ENCODE measurements around the gene CTDSP2.
A peak's percentile ranks its signal among the peaks of the same experiment; 100 is the strongest.

The CTDSP2 gene

GRCh38 chr12:57809425-57809824 is 37.1 kb downstream of the CTDSP2 start:
- H3K4me1 ChIP-seq (ENCODE audit: control insufficient read depth in 1 of 2, insufficient read depth in 2 of 2, low read length in 2 of 2) = peaks cover 0 to 2% of the 10 kb centered on the region in 2 donors
- no peaks in the 10 kb centered on the region for H3K9me3 ChIP-seq (ENCODE audit: control insufficient read depth in 1 of 2, low read length in 2 of 2)
- peaks cover 28 to 57% of the 10 kb centered on the region in 2 donors for H3K36me3 ChIP-seq (ENCODE audit: control insufficient read depth in 1 of 2, insufficient read depth in 2 of 2, low read length in 2 of 2)
- no peak overlapping the region for H3K4me3 ChIP-seq (ENCODE audit: low read depth in 1 of 2, low read length in 2 of 2)
- no peak overlapping the region for H3K27ac ChIP-seq (ENCODE audit: low read length)
- H3K27me3 ChIP-seq (ENCODE audit: low read depth, low read length) = no peaks in the 10 kb centered on the region

- Histone ChIP-seq H3K4me1 (ENCODE audit: control insufficient read depth in 1 of 2, insufficient read depth in 2 of 2, low read length in 2 of 2) (peaks cover 0 to 3% of the 10 kb centered on the region in 2 donors), H3K27me3 (ENCODE audit: low read depth, low read length) (no peaks in the 10 kb centered on the region), H3K36me3 (ENCODE audit: control insufficient read depth in 1 of 2, insufficient read depth in 2 of 2, low read length in 2 of 2) (peaks cover 33 to 57% of the 10 kb centered on the region in 2 donors), H3K4me3 (ENCODE audit: low read depth in 1 of 2, low read length in 2 of 2) (no peak overlapping the region), H3K9me3 (ENCODE audit: control insufficient read depth in 1 of 2, low read length in 2 of 2) (no peaks in the 10 kb centered on the region), H3K27ac (ENCODE audit: low read length) (no peak overlapping the region)
These were observed 38.2 kb downstream of the CTDSP2 start for GRCh38 chr12:57808351-57808750.

- H3K4me1 ChIP-seq (ENCODE audit: control insufficient read depth in 1 of 2, insufficient read depth in 2 of 2, low read length in 2 of 2) = peaks cover 0 to 3% of the 10 kb centered on the region in 2 donors
- no peak overlapping the region for H3K4me3 ChIP-seq (ENCODE audit: low read depth in 1 of 2, low read length in 2 of 2)
- H3K27ac ChIP-seq (ENCODE audit: low read length) = no peak overlapping the region
- peaks cover 42 to 60% of the 10 kb centered on the region in 2 donors for H3K36me3 ChIP-seq (ENCODE audit: control insufficient read depth in 1 of 2, insufficient read depth in 2 of 2, low read length in 2 of 2)
- H3K27me3 ChIP-seq (ENCODE audit: low read depth, low read length) = no peaks in the 10 kb centered on the region
- no peaks in the 10 kb centered on the region for H3K9me3 ChIP-seq (ENCODE audit: control insufficient read depth in 1 of 2, low read length in 2 of 2)
These were observed 39.2 kb downstream of the CTDSP2 start for GRCh38 chr12:57807285-57807684.

GRCh38 chr12:57806677-57807076 is 39.9 kb downstream of the CTDSP2 start:
- H3K27me3 ChIP-seq (ENCODE audit: low read depth, low read length) = no peaks in the 10 kb centered on the region
- peaks cover 0 to 3% of the 10 kb centered on the region in 2 donors for H3K4me1 ChIP-seq (ENCODE audit: control insufficient read depth in 1 of 2, insufficient read depth in 2 of 2, low read length in 2 of 2)
- H3K4me3 ChIP-seq (ENCODE audit: low read depth in 1 of 2, low read length in 2 of 2) = no peak overlapping the region
- peaks cover 43 to 66% of the 10 kb centered on the region in 2 donors for H3K36me3 ChIP-seq (ENCODE audit: control insufficient read depth in 1 of 2, insufficient read depth in 2 of 2, low read length in 2 of 2)
- no peak overlapping the region for H3K27ac ChIP-seq (ENCODE audit: low read length)
- no peaks in the 10 kb centered on the region for H3K9me3 ChIP-seq (ENCODE audit: control insufficient read depth in 1 of 2, low read length in 2 of 2)

- Histone ChIP-seq H3K27ac (ENCODE audit: low read length) (no peak overlapping the region), H3K9me3 (ENCODE audit: control insufficient read depth in 1 of 2, low read length in 2 of 2) (no peaks in the 10 kb centered on the region), H3K36me3 (ENCODE audit: control insufficient read depth in 1 of 2, insufficient read depth in 2 of 2, low read length in 2 of 2) (peaks cover 37 to 67% of the 10 kb centered on the region in 2 donors), H3K4me1 (ENCODE audit: control insufficient read depth in 1 of 2, insufficient read depth in 2 of 2, low read length in 2 of 2) (peaks cover 0 to 3% of the 10 kb centered on the region in 2 donors), H3K4me3 (ENCODE audit: low read depth in 1 of 2, low read length in 2 of 2) (no peak overlapping the region), H3K27me3 (ENCODE audit: low read depth, low read length) (no peaks in the 10 kb centered on the region)
These were observed 43.1 kb downstream of the CTDSP2 start for GRCh38 chr12:57803319-57803893.

GRCh38 chr12:57802607-57803006 is 43.9 kb downstream of the CTDSP2 start:
- no peak overlapping the region for H3K27ac ChIP-seq (ENCODE audit: low read length)
- no peak overlapping the region for H3K4me3 ChIP-seq (ENCODE audit: low read depth in 1 of 2, low read length in 2 of 2)
- H3K4me1 ChIP-seq (ENCODE audit: control insufficient read depth in 1 of 2, insufficient read depth in 2 of 2, low read length in 2 of 2) = peaks cover 0 to 3% of the 10 kb centered on the region in 2 donors
- peaks cover 31 to 64% of the 10 kb centered on the region in 2 donors for H3K36me3 ChIP-seq (ENCODE audit: control insufficient read depth in 1 of 2, insufficient read depth in 2 of 2, low read length in 2 of 2)
- H3K9me3 ChIP-seq (ENCODE audit: control insufficient read depth in 1 of 2, low read length in 2 of 2) = no peaks in the 10 kb centered on the region
- no peaks in the 10 kb centered on the region for H3K27me3 ChIP-seq (ENCODE audit: low read depth, low read length)

GRCh38 chr12:57800965-57801364 is 45.6 kb downstream of the CTDSP2 start:
- H3K27ac ChIP-seq (ENCODE audit: low read length) = no peak overlapping the region
- H3K4me1 ChIP-seq (ENCODE audit: control insufficient read depth in 1 of 2, insufficient read depth in 2 of 2, low read length in 2 of 2) = peaks cover 0 to 3% of the 10 kb centered on the region in 2 donors
- H3K9me3 ChIP-seq (ENCODE audit: control insufficient read depth in 1 of 2, low read length in 2 of 2) = no peaks in the 10 kb centered on the region
- H3K4me3 ChIP-seq (ENCODE audit: low read depth in 1 of 2, low read length in 2 of 2) = no peak overlapping the region
- H3K36me3 ChIP-seq (ENCODE audit: control insufficient read depth in 1 of 2, insufficient read depth in 2 of 2, low read length in 2 of 2) = peaks cover 45 to 65% of the 10 kb centered on the region in 2 donors
- H3K27me3 ChIP-seq (ENCODE audit: low read depth, low read length) = no peaks in the 10 kb centered on the region

GRCh38 chr12:57797933-57798332 is 48.6 kb downstream of the CTDSP2 start:
- H3K27ac ChIP-seq (ENCODE audit: low read length) = no peak overlapping the region
- no peaks in the 10 kb centered on the region for H3K4me1 ChIP-seq (ENCODE audit: control insufficient read depth in 1 of 2, insufficient read depth in 2 of 2, low read length in 2 of 2)
- no peaks in the 10 kb centered on the region for H3K27me3 ChIP-seq (ENCODE audit: low read depth, low read length)
- H3K4me3 ChIP-seq (ENCODE audit: low read depth in 1 of 2, low read length in 2 of 2) = no peak overlapping the region
- H3K9me3 ChIP-seq (ENCODE audit: control insufficient read depth in 1 of 2, low read length in 2 of 2) = no peaks in the 10 kb centered on the region
- H3K36me3 ChIP-seq (ENCODE audit: control insufficient read depth in 1 of 2, insufficient read depth in 2 of 2, low read length in 2 of 2) = peaks cover 49 to 86% of the 10 kb centered on the region in 2 donors

- Histone ChIP-seq H3K4me1 (ENCODE audit: control insufficient read depth in 1 of 2, insufficient read depth in 2 of 2, low read length in 2 of 2) (no peaks in the 10 kb centered on the region), H3K27ac (ENCODE audit: low read length) (no peak overlapping the region), H3K27me3 (ENCODE audit: low read depth, low read length) (no peaks in the 10 kb centered on the region), H3K4me3 (ENCODE audit: low read depth in 1 of 2, low read length in 2 of 2) (no peak overlapping the region), H3K9me3 (ENCODE audit: control insufficient read depth in 1 of 2, low read length in 2 of 2) (no peaks in the 10 kb centered on the region), H3K36me3 (ENCODE audit: control insufficient read depth in 1 of 2, insufficient read depth in 2 of 2, low read length in 2 of 2) (peaks cover 48 to 86% of the 10 kb centered on the region in 2 donors)
These were observed 49.5 kb downstream of the CTDSP2 start for GRCh38 chr12:57796996-57797395.

- H3K4me1 ChIP-seq (ENCODE audit: control insufficient read depth in 1 of 2, insufficient read depth in 2 of 2, low read length in 2 of 2) = no peaks in the 10 kb centered on the region
- peaks cover 48 to 74% of the 10 kb centered on the region in 2 donors for H3K36me3 ChIP-seq (ENCODE audit: control insufficient read depth in 1 of 2, insufficient read depth in 2 of 2, low read length in 2 of 2)
- H3K9me3 ChIP-seq (ENCODE audit: control insufficient read depth in 1 of 2, low read length in 2 of 2) = no peaks in the 10 kb centered on the region
- H3K27me3 ChIP-seq (ENCODE audit: low read depth, low read length) = no peaks in the 10 kb centered on the region
- no peak overlapping the region for H3K4me3 ChIP-seq (ENCODE audit: low read depth in 1 of 2, low read length in 2 of 2)
- H3K27ac ChIP-seq (ENCODE audit: low read length) = no peak overlapping the region
These were observed 51.2 kb downstream of the CTDSP2 start for GRCh38 chr12:57795354-57795753.

- Histone ChIP-seq H3K27ac (ENCODE audit: low read length) (no peak overlapping the region), H3K4me1 (ENCODE audit: control insufficient read depth in 1 of 2, insufficient read depth in 2 of 2, low read length in 2 of 2) (no peaks in the 10 kb centered on the region), H3K36me3 (ENCODE audit: control insufficient read depth in 1 of 2, insufficient read depth in 2 of 2, low read length in 2 of 2) (peaks cover 39 to 60% of the 10 kb centered on the region in 2 donors), H3K4me3 (ENCODE audit: low read depth in 1 of 2, low read length in 2 of 2) (no peak overlapping the region), H3K9me3 (ENCODE audit: control insufficient read depth in 1 of 2, low read length in 2 of 2) (no peaks in the 10 kb centered on the region), H3K27me3 (ENCODE audit: low read depth, low read length) (no peaks in the 10 kb centered on the region)
These were observed 52.6 kb downstream of the CTDSP2 start for GRCh38 chr12:57793920-57794319.

- peak overlapping the region in 1 of 2 donors; percentile 87 for H3K4me3 ChIP-seq (ENCODE audit: low read depth in 1 of 2, low read length in 2 of 2)
- H3K4me1 ChIP-seq (ENCODE audit: control insufficient read depth in 1 of 2, insufficient read depth in 2 of 2, low read length in 2 of 2) = peaks cover 0 to 16% of the 10 kb centered on the region in 2 donors
- H3K27ac ChIP-seq (ENCODE audit: low read length) = no peak overlapping the region
- H3K27me3 ChIP-seq (ENCODE audit: low read depth, low read length) = no peaks in the 10 kb centered on the region
- H3K36me3 ChIP-seq (ENCODE audit: control insufficient read depth in 1 of 2, insufficient read depth in 2 of 2, low read length in 2 of 2) = peaks cover 16 to 29% of the 10 kb centered on the region in 2 donors
- H3K9me3 ChIP-seq (ENCODE audit: control insufficient read depth in 1 of 2, low read length in 2 of 2) = no peaks in the 10 kb centered on the region
These were observed 62.7 kb downstream of the CTDSP2 start for GRCh38 chr12:57783861-57784260.

Measured in muscle layer of duodenum (tissue), 2 donors.